Measurements from ENCODE around the gene MAML2. TPM values are rescaled to one million over a fixed set of nuclear protein-coding genes. Genes with fewer than 3 reads are reported as not detected.

The MAML2 gene
- total and polyA plus RNA-seq, 2 experiments from 2014 or later, result 2.0 to 7.1 TPM

- H2AFZ ChIP-seq, result no peak overlapping the region
- ATAC-seq, result no peak
- no peaks in the 10 kb centered on the region for H3K27me3 ChIP-seq (ENCODE audit: insufficient read depth)
- Mint-ChIP-seq H3K36me3 (ENCODE audit: low read depth) (no peaks in the 10 kb centered on the region), H3K4me1 (peaks cover 14% of the 10 kb centered on the region), H3K9me3 (no peaks in the 10 kb centered on the region; the same call in 2 of the 3 replicates), H3K4me3 (no peak overlapping the region), H3K27me3 (ENCODE audit: insufficient read depth, low read depth, poor library complexity) (peaks cover 5% of the 10 kb centered on the region), H3K27ac (no peak overlapping the region)
- TF ChIP-seq EZH2 (IDR thresholded peaks at IDR 0.05; ENCODE audit: low read depth, unreplicated experiment), result no peak
- no peak for TF ChIP-seq POLR2AphosphoS5 (IDR thresholded peaks at IDR 0.05; ENCODE audit: low read depth)
- TF ChIP-seq ETS1 (IDR thresholded peaks at IDR 0.05), result no peak
- TF ChIP-seq ZNF114 (CRISPR knock-in tag; IDR thresholded peaks at IDR 0.05), result no peak
- TF ChIP-seq NANOG (IDR thresholded peaks at IDR 0.05; ENCODE audit: borderline replicate concordance), result no peak
- TF ChIP-seq REST (IDR thresholded peaks at IDR 0.05; ENCODE audit: unreplicated experiment), result no peak
- TF ChIP-seq EZH2phosphoT487 (IDR thresholded peaks at IDR 0.05; ENCODE audit: unreplicated experiment), result no peak
- no peak for TF ChIP-seq ZNF462 (CRISPR knock-in tag; IDR thresholded peaks at IDR 0.05)
- no peak for TF ChIP-seq CREB1 (CRISPR knock-in tag; IDR thresholded peaks at IDR 0.05; ENCODE audit: low read depth)
- no peak for TF ChIP-seq ZNF331 (CRISPR knock-in tag; IDR thresholded peaks at IDR 0.05; ENCODE audit: low read depth)
- no peak for TF ChIP-seq JUNB (IDR thresholded peaks at IDR 0.05; ENCODE audit: unreplicated experiment)
- TF ChIP-seq STAT1 (IDR thresholded peaks at IDR 0.05; ENCODE audit: unreplicated experiment), result no peak
- no peak for TF ChIP-seq CTCF (conservative IDR thresholded peaks at IDR 0.05; ENCODE audit: low read depth in 2 of 2)
- no peak overlapping the region for H3K4me2 ChIP-seq
- no peaks in the 10 kb centered on the region for H3K36me3 ChIP-seq (ENCODE audit: insufficient read depth)
- H3K27ac ChIP-seq (ENCODE audit: low read depth), result no peak overlapping the region; the same call in 1 of the 2 replicates
- peaks cover 6% of the 10 kb centered on the region; the same call in 1 of the 2 replicates for H3K79me2 ChIP-seq (replicated peaks; ENCODE audit: insufficient read depth)
- H3F3A ChIP-seq (replicated peaks; ENCODE audit: low read depth), result 0 out of 2 replicates have a peak, but pooled peaks cover 4% of the 10 kb centered on the region
- H3K9me2 ChIP-seq (ENCODE audit: insufficient read depth), result no peaks in the 10 kb centered on the region
- peaks cover 15% of the 10 kb centered on the region for H3K4me1 ChIP-seq (ENCODE audit: insufficient read depth)
- H3K4me3 ChIP-seq, result no peak overlapping the region
- no peaks in the 10 kb centered on the region for H4K20me1 ChIP-seq (replicated peaks; ENCODE audit: insufficient read depth)
- no peak for DNase-seq (ENCODE audit: low spot score)
Observed at GRCh38 chr11:96246718-96247552, 96.1 kb downstream of the MAML2 start.

Measured in GM23338 (cell line).